ENCODE measurements around the gene IGSF22.
A peak's percentile ranks its signal among the peaks of the same experiment; 100 is the strongest.

The IGSF22 gene

DNA sequence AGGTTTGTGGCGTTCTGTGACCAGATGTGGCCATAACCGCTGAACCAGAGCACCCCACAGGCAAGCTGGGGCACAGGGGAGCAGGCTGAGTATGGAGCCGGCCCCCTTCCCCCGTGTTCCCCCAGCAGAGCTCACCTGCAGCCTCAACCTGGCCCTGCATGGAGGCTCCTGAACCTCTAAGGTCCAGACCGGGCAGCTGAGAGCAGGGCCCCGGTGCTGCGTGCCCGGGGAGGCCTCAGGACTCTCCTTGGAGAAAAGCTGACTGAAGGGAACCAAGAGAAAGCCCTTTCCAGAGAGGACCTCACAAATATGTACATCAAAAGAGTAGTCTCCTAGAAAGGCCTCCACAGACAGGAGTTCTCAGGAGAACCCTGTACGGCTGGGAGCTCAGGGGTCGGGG lies 17.4 kb upstream of the IGSF22 start:
- no peak for DNase-seq

- DNase-seq = no peak
Observed at GRCh38 chr11:18741783-18742182, 15.8 kb upstream of the IGSF22 start.

DNA sequence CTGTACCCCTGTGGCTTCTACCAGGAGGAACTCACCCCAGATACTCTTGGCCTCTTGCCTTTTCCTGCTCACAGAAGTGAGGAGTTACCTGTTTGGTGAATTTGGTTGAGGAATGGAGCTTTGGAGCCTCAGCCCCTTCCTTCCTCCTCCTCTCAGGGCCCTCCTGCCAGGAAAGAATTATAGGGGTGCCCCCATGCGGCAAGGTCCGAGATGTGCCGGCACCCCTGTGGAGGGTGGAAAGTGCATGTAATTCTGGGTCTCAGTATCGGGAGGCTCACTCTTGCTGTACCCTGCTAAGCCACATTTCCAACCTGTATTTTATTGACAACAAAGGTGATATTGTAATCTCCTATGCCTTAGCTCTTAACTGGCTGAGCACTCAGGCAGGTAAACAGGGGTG lies 13.7 kb upstream of the IGSF22 start:
- no peak for DNase-seq

DNA sequence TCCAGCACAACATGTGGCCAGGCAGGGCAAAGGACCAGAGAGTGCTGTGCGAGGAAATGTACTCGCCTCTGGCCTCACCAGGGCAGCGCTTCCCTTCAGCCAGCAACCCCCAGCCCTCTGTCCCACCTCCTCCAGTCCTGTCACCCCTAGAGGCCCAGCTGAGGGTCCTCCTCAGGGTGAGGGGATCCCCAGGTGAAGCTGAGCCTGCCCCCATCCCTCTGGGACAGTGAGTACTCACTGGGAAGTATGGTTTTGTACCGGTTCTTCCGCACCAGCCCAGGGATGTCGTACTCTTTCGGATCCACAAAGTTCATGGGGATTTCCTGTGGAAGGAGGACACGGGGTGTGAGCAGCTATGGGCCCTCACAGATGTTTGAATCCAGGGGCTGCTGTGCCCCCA lies 11.7 kb upstream of the IGSF22 start:
- no peak for DNase-seq

DNA sequence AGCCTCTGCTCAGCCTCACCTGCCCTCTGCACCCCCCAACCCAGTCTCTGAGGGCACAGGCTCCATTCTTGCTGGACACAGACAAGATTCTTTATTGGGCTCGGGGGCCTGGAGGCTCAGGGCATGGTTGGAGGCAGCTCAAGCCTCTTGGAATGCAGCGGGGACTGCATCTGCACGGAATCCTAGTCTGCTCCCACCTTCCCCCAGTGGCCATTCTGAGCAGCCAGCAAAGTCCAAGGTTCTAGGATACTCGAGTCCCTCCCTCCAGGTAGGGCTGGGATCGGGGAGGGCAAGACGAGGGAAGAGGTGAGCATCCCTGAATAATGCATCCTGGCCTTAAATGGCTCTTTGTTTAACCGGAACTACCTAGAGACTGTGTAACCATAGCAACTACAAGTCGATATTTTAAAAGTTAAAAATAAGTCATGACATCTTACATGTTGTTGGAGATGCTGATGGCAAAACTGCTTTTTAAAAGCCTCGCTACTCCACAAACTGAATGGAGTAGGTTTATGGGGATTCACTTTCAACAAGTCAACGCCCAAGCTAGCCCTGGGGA lies 10.7 kb upstream of the IGSF22 start:
- no peak for DNase-seq

DNA sequence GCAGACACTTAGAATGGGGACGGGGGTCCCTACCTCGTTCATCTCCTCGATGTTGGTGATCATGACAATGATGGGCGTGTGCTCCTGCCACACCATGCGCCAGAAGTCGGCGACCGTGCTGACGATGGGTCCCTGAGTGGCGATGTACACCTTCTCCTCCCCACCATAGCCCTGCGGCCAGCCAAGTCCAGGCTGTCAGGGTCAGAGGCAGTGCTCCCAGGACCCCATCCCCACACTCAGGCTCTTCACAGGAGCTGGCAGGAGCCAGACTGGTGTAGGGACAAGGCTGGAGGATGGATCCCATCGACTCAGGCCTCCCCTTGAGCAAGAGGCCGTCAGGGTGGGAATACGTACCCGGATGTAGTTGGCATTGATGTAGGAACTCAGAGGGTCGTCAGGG lies 7.2 kb upstream of the IGSF22 start:
- DNase-seq = no peak

DNA sequence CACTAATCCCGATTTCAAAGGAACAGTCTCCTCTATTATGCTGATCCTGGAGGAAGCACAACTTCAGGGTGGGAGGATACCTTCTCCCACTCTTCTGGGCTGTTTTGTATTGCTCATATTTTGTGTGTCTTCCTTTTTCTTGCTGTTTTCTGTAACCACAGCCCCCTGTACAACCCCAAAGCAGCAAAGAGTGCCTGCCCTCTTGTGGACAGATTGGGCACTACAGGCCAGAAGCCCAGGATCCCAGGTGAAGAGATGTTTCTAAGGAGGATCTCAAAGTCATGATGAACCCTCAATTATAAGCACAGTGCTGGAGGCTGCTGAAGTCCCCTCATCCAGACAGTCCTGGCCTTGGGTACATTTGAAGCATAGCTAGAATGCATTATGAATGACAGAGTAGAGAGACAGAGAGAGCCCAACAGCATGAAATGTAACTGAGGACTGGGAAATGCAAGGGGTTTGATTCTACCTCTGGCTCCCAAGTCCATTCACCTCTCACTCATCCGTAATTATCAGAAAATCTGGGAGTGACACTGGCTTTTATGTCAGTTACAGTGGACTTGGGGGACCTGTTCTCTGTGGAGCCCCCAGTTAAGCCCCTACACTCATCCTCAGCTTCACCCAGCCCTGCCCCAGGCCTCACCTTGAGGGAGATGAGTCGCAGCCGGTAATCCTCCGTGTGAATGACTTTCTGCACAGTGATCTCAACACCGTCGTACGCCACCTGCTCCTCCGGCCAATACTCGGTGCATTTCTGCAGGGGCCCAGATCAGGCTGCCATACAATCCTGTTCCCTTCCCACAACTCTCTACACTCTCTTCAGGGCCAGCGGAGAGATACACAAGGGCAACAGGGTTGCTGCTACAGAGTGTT lies 6.2 kb upstream of the IGSF22 start:
- DNase-seq = peak; percentile 68

DNA sequence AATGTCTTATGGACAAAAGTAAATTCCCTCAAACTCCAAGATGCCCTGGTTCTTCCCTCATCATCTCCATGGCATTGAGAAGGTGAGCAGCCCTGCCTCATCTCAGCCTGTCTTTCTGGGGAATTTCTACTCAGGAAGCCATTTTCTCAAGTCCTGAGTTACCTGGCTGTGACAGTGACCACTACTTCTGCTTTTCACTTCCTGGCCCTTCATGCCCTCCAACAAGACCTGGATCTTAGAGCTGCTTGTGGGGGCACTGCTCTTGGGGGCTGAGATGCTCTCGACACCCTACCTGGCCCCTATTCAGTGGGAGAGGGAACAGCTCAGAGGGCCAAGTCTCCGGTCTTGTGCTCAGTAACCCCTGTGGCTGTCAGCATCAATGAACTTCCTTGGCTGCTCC lies 5.5 kb upstream of the IGSF22 start:
- no peak for DNase-seq

GRCh38 chr11:18730020-18730419 lies 4.0 kb upstream of the IGSF22 start:
- no peak for DNase-seq

- no peak for DNase-seq
Observed at GRCh38 chr11:18729426-18729825, 3.4 kb upstream of the IGSF22 start.

GRCh38 chr11:18728658-18729057 lies 2.7 kb upstream of the IGSF22 start:
- DNase-seq = no peak

DNA sequence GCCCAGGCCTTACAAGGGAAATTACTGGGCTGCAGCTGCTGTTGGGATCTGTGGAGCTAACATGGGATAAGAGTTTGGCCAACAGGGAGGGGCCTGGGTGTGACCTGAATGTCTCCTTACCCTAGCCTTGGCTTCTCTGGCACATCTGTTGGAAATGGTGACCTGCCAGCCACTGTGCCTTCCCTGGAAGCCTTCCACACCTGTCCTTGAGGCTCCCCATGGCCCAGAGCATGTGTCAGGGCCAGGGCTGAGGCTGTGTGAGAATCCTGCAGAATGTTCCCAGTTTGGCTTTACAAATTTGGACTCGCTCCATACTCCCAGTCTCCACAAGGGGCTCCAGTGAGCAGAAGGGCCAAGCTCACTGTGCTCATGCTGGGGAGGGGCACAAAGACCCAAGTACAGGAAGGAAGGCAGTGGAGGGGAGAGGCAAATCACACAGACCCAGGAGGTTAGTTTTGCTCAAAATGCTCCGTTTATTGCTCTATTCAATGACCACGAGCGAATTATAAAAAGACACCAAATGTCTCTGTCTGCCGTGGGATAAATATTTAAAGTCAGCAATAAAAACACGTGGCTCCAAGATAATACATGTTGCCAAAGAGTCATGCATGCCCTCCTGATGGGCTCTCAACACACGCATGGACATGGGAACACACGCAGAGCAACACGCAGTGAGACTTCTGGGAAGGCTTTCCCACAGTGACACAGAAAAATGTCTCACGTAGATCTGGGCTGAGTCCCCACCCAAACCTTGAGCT lies 1.7 kb upstream of the IGSF22 start:
- DNase-seq = peak; percentile 56

DNA sequence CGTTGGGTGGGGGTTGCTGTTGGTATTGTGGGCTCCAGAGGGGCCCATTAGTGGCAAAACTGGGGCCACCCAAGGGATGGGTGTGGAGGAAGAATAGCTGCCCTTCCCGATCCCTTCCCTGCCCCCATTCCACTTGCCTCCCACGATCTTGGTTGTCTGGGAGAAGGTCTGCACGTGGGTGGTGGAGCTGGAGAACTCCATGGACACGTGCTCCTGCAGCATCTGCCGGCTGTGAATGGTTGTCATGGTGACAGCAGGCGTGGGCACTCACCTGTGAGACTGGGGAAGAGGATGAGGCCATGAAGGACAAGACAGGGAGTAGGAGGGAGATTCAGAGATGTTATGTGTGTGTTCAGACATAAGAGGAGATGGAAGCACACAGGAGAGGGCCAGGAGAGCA lies 2.0 kb downstream of the IGSF22 start:
- no peak for DNase-seq

DNA sequence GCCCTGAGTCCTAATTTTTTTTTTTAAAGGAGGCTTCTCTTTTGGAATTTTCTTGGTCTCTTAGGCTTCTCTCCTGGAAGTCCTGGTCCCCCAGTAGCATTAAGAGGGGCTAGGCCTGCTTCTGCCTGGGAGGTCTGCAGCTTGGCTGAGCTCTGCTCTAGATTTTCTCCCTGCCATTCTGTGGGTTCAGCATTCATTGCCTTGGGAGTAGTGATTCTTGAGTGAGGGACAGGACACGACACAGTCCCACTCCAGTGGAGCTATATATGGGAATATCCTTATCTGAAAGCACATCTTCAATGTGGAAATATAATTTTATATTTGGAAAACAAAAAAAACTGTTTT lies 3.7 kb downstream of the IGSF22 start:
- DNase-seq = no peak

GRCh38 chr11:18721561-18722292 lies 4.3 kb downstream of the IGSF22 start:
- peak; percentile 47 for DNase-seq

DNA sequence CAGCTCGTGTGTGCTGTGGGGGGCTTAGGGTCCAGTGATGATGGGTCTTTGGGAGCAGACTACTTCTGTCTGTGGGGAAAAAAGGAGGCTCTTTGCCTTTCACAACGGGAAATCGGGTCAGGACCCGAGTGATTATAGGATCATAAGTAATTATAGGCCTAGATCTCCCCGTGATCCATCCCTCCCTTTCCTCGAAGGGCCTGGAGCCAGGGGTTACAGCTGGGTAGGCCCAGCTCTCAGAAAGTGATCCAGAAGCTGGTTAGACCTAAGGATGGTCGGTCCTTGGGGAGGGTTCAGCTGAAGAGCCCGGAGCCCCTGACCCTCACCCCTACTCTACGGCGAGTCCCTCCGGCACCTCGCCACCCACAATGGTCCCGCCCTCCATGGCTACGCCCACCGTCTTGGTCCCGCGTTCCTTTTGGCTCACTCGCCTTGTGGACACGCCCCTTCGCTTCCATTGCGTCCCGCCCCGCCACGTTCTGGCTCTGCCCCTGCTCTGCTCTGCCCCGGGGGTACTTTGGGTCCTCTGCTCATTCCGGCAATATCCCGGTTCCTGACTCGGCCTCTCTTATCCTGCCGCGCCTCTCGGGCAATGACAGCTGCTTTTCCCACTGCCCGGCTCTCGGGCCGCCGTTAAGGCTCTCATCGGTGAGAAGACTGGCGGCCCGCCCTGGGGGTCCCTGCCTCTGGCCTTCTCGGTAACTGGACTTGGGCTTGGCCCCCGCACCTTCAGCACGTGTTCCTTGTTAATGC lies 5.0 kb downstream of the IGSF22 start:
- DNase-seq = peak; percentile 88

DNA sequence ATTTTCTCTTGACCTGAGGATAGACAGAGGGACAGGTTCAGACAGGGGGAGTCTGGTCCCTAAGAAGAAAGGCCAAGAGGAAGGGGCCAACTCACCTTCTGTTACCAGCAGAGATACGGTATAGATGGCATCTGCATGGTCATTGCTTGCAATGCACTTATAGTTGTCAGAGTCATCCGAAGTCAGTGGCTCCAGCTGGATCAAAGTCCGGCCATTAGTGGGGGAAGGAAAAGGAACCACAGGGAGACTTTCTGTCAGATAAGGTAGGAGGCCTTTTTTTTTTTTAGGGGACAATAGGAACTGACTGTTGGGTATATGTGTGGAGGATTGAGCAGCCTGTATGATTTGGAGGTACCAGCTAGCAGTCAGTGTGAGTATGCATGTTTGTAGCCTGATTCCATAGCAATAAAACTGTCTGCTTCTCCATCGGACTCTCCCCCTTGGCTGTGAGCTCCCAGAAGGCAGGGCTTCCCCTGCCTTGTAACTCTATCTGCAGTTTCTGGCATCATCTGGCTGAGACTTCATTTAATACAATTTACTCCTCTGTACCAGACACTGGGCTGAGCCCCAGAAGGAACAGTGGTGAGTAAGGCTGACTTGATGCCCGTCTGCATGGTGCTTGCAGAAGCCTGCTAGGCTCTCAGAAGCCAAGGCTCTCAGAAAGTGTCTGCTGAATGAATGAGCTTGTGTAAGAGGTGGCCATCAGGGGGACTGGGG lies 5.7 kb downstream of the IGSF22 start:
- no peak for DNase-seq

- no peak for DNase-seq
Observed at GRCh38 chr11:18715476-18715875, 10.5 kb downstream of the IGSF22 start.

GRCh38 chr11:18714443-18714780 lies 11.6 kb downstream of the IGSF22 start:
- no peak for DNase-seq

DNA sequence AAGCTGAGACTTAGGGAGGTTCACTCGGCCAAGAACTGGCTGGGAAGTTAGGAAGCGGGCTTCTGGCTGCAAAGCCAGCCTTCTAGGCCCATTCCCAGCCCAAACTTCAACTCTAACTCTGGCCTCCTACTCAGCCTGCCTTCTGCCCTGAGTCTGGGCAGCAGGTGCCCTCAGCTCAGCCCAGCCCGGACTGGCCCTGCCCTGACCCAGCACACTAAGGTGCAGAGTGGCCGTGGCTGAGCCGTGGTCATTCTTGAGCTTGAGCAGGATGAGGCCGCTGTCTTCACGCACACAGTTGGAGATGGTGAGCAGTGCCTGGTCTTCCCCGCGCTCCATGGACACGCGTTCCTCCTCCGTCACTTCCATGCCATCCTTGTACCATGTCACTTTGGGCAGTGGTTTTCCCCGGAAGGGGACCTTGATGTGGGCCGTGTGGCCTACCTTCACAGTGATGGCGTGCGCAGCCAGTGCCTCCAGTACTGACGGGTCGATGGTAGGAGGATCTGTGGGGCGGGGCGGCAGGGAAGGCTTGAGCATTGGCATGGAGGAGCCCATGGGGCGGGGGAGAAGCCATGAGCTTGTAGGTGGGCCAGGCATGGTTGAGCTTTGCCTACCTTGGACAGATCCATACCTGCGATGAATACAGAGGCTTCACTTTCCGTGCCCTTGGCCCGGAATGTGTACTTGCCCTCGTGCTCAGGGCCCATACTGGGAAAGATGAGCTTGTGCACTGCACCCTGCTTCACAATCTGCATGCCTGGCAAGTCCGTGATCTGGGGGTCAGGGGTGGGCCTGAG lies 12.1 kb downstream of the IGSF22 start:
- no peak for DNase-seq

DNA sequence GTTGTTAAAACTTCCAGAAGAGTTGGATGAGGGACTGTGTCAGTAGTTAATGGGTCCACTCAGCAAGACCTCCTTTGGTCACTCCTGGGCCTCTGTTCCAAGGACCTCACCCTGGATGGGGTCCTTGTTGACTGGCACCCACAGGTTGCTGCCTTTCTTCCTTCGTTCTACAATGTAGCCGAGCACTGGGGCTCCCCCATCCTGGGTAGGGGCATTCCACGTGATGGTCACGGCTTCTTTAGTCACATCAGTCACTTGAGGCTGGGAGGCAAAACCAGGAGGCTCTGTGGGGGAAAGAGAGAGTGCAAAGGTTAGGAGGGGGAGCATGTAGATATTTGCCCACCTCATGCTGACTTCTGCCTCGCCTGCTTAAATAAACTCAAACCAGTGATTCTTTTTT lies 15.4 kb downstream of the IGSF22 start:
- DNase-seq = no peak

Data from activated naive CD4-positive, alpha-beta T cell treated with anti-CD3 and anti-CD28 coated beads, Interleukin-2, amount 50 U/mL, for 16 hours (primary cell).